WTC11 (cell line): ENCODE results near the gene THOC2. TPM values are rescaled to one million over a fixed set of nuclear protein-coding genes. Genes with fewer than 3 reads are reported as not detected.
"Not testable (repeated sequence)": the region's sequence is repeated elsewhere in the genome, so short reads cannot be mapped to it uniquely, and the experiment has no call there.

Experiments used
- ATAC-seq: fragments of 200-7000 bp; cut with Tn5 transposase; 2 replicates; pipeline ENCODE4 v1.10.0; 2021; ENCODE audit warnings: mild to moderate bottlenecking, moderate library complexity
- CTCF ChIA-PET: fragments of 300-600 bp; sonication (Branson Sonifier 250); formaldehyde crosslinking; loops from one replicate; lab custom pipeline; 2021; ENCODE audit warnings: antibody characterized with exemption; lab: Charles Lee
- POLR2A ChIA-PET: fragments of 350-600 bp; sonication (Branson Sonifier 250); formaldehyde crosslinking; loops from one replicate; lab custom pipeline; 2021; ENCODE audit warnings: antibody characterized with exemption; lab: Charles Lee
- DNase-seq: peaks from one replicate; pipeline ENCODE4 v3.0.0; 2021; ENCODE audit warnings: low spot score
- H3K27ac Mint-ChIP-seq: 2 replicates; pipeline ENCODE4 v1.8.0; 2021; ENCODE audit warnings: mixed read lengths
- H3K27me3 Mint-ChIP-seq: 2 replicates; pipeline ENCODE4 v1.8.0; 2021; ENCODE audit warnings: low read depth, mild to moderate bottlenecking, moderate library complexity, mixed read lengths
- H3K36me3 Mint-ChIP-seq: 2 replicates; pipeline ENCODE4 v1.8.0; 2021; ENCODE audit warnings: mixed read lengths
- H3K4me1 Mint-ChIP-seq: 2 replicates; pipeline ENCODE4 v1.8.0; 2022; ENCODE audit warnings: mixed read lengths
- H3K4me3 Mint-ChIP-seq: 2 replicates; pipeline ENCODE4 v1.8.0; 2021; ENCODE audit warnings: mild to moderate bottlenecking, moderate library complexity, mixed read lengths
- H3K9me3 Mint-ChIP-seq: 2 replicates; pipeline ENCODE4 v1.8.0; 2021; ENCODE audit warnings: mixed read lengths
- CREM ChIP-seq: sonication (generic); formaldehyde crosslinking; IDR thresholded peaks from 2 replicates; pipeline ENCODE4 v1.8.1; 2022; ENCODE audit warnings: mild to moderate bottlenecking, missing genetic modification reagents, moderate library complexity
- EMX1 ChIP-seq: fragments of 250-450 bp; sonication (Bioruptor Pico); IDR thresholded peaks from 2 replicates; pipeline ENCODE4 v1.8.0; 2021; ENCODE audit warnings: mild to moderate bottlenecking
- KAT7 ChIP-seq: sonication (generic); formaldehyde crosslinking; IDR thresholded peaks from 2 replicates; pipeline ENCODE4 v1.8.1; 2023; ENCODE audit warnings: missing genetic modification reagents, mild to moderate bottlenecking, borderline replicate concordance
- NR1H2 ChIP-seq: sonication (generic); formaldehyde crosslinking; IDR thresholded peaks from 2 replicates; pipeline ENCODE4 v1.9.0; 2021; ENCODE audit warnings: mild to moderate bottlenecking, moderate library complexity, missing genetic modification reagents
- SP1 ChIP-seq: sonication (generic); formaldehyde crosslinking; conservative IDR thresholded peaks from 2 replicates; pipeline ENCODE4 v1.8.1; 2022; ENCODE audit warnings: missing genetic modification reagents
- TP53 ChIP-seq: sonication (generic); formaldehyde crosslinking; IDR thresholded peaks from 2 replicates; pipeline ENCODE4 v1.8.1; 2023; ENCODE audit warnings: mild to moderate bottlenecking, missing genetic modification reagents
- ZNF138 ChIP-seq: sonication (generic); formaldehyde crosslinking; conservative IDR thresholded peaks from 2 replicates; pipeline ENCODE4 v1.8.1; 2022; ENCODE audit warnings: mild to moderate bottlenecking, moderate library complexity, missing genetic modification reagents
- ZNF263 ChIP-seq: sonication (generic); formaldehyde crosslinking; IDR thresholded peaks from 2 replicates; pipeline ENCODE4 v1.8.1; 2022; ENCODE audit warnings: low read depth, mild to moderate bottlenecking, moderate library complexity, missing genetic modification reagents
- total RNA-seq: library from RNA; stranded (reverse); gene quantifications from 3 replicates; pipeline ENCODE4 v1.2.3, GENCODE V29; 2021
- TF ChIP-seq, protein P1 (sequence below): fragments of 250-450 bp; sonication (Bioruptor Pico); IDR thresholded peaks from 2 replicates; pipeline ENCODE4 v1.9.0; 2021; ENCODE audit warnings: mild to moderate bottlenecking, borderline replicate concordance
- TF ChIP-seq, protein P2 (sequence below): fragments of 200-600 bp; IDR thresholded peaks from 2 replicates; pipeline ENCODE4 v1.8.0; 2022; ENCODE audit warnings: antibody characterized with exemption
- TF ChIP-seq, protein P3 (sequence below): sonication (generic); formaldehyde crosslinking; IDR thresholded peaks from 2 replicates; pipeline ENCODE4 v1.8.1; 2022; ENCODE audit warnings: mild to moderate bottlenecking, moderate library complexity, missing genetic modification reagents

THOC2 gene
- total RNA-seq, 1 experiment from 2014 or later = 66.1 TPM

DNA sequence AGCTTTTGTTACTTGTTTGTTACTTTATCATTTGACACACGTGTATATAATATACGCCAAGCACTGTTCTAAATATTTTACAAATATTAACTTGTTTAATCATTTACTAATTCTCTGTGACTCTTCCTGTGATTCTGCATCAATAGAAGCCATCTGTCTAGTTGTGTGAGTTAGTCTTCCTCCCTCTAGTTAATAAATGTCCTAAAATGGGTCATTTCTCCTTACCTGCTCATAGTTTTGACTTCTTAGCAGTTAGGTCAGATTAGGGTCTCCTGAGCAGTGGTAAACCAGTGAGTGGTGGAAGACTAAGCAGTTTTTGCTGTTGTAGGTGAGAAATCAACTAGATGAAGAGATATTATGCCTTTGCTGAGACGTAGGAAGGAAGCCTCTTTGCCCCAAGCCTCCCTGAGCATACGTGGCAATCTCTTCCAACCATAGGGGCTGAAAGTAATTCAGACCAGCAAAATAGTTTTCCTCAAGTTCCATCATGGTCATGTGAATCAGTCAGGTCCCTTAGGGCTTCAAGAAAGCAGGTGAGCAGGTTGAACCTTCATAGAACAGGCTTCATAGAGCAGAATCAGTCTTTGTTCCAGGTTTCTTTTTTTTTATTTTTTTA, 38.7 kb upstream of the THOC2 start (continued):
- TF ChIP-seq EMX1 (CRISPR knock-in tag) = no peak
- no peak for TF ChIP-seq TP53 (CRISPR knock-in tag)
- TF ChIP-seq, protein P1, sequence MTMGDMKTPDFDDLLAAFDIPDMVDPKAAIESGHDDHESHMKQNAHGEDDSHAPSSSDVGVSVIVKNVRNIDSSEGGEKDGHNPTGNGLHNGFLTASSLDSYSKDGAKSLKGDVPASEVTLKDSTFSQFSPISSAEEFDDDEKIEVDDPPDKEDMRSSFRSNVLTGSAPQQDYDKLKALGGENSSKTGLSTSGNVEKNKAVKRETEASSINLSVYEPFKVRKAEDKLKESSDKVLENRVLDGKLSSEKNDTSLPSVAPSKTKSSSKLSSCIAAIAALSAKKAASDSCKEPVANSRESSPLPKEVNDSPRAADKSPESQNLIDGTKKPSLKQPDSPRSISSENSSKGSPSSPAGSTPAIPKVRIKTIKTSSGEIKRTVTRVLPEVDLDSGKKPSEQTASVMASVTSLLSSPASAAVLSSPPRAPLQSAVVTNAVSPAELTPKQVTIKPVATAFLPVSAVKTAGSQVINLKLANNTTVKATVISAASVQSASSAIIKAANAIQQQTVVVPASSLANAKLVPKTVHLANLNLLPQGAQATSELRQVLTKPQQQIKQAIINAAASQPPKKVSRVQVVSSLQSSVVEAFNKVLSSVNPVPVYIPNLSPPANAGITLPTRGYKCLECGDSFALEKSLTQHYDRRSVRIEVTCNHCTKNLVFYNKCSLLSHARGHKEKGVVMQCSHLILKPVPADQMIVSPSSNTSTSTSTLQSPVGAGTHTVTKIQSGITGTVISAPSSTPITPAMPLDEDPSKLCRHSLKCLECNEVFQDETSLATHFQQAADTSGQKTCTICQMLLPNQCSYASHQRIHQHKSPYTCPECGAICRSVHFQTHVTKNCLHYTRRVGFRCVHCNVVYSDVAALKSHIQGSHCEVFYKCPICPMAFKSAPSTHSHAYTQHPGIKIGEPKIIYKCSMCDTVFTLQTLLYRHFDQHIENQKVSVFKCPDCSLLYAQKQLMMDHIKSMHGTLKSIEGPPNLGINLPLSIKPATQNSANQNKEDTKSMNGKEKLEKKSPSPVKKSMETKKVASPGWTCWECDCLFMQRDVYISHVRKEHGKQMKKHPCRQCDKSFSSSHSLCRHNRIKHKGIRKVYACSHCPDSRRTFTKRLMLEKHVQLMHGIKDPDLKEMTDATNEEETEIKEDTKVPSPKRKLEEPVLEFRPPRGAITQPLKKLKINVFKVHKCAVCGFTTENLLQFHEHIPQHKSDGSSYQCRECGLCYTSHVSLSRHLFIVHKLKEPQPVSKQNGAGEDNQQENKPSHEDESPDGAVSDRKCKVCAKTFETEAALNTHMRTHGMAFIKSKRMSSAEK = no peak
- TF ChIP-seq, protein P2, sequence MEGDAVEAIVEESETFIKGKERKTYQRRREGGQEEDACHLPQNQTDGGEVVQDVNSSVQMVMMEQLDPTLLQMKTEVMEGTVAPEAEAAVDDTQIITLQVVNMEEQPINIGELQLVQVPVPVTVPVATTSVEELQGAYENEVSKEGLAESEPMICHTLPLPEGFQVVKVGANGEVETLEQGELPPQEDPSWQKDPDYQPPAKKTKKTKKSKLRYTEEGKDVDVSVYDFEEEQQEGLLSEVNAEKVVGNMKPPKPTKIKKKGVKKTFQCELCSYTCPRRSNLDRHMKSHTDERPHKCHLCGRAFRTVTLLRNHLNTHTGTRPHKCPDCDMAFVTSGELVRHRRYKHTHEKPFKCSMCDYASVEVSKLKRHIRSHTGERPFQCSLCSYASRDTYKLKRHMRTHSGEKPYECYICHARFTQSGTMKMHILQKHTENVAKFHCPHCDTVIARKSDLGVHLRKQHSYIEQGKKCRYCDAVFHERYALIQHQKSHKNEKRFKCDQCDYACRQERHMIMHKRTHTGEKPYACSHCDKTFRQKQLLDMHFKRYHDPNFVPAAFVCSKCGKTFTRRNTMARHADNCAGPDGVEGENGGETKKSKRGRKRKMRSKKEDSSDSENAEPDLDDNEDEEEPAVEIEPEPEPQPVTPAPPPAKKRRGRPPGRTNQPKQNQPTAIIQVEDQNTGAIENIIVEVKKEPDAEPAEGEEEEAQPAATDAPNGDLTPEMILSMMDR = no peak
- TF ChIP-seq ZNF138 (CRISPR knock-in tag) = no peak

DNA sequence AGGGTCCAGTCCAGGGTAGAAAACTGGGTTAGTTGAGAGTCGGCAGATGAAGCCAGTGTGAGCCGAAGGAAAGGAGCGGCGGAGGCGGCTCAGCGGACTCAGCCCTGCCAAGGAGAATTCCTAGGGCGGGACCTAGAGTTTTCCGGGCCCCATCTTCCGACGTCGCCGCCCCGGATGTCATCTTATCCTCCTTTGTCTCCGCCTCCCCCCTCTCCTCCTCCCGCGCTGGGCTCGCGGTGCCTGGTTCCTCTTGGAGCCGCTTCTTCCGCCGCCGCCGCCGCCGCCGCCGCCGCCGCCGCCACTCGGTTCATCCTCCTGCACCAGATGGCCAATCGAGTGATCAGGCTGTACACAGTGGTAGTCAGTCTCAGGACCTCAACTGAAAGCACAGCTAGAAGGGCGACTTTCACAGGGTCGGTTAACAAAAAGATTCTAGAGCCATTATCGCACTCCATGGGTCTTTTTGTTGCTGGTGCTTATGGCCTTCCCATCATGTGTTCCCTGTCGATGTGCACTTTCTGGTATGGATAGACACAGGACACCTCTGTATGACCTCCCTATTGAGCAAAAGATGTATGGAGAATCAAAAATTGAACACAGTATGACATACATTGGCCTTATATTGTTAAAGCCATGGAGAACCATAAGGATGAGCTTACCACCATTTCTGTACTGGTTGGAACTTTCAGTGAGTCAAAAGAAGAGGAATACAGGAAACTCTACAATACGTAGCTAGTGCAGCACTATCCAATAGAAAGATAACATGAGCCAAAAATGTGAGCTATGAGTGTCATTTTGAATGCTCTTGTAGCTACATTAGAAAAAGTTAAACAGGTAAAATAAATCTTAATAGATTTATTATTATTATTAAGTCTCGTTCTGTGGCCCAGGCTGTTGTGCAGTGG, 32.4 kb upstream of the THOC2 start:
- peak; percentile 100 for ATAC-seq
- Mint-ChIP-seq H3K27me3 (no peaks in the 10 kb centered on the region; the same call in 1 of the 2 replicates), H3K27ac (peak overlapping the region; percentile 89), H3K4me3 (peak overlapping the region; percentile 68), H3K4me1 (peaks cover 4% of the 10 kb centered on the region), H3K9me3 (no peaks in the 10 kb centered on the region), H3K36me3 (no peaks in the 10 kb centered on the region)
- ChIA-PET CTCF (interaction anchor here (1.5 kb wide), 1 partner anchor 13 kb away, joined by 7 read pairs; no protein-coding TSS in a partner anchor), POLR2A (no interaction called here)
- TF ChIP-seq NR1H2 (CRISPR knock-in tag) = no peak
- no peak for TF ChIP-seq CREM (CRISPR knock-in tag)
- no peak for TF ChIP-seq KAT7 (CRISPR knock-in tag)
- TF ChIP-seq, protein P3, sequence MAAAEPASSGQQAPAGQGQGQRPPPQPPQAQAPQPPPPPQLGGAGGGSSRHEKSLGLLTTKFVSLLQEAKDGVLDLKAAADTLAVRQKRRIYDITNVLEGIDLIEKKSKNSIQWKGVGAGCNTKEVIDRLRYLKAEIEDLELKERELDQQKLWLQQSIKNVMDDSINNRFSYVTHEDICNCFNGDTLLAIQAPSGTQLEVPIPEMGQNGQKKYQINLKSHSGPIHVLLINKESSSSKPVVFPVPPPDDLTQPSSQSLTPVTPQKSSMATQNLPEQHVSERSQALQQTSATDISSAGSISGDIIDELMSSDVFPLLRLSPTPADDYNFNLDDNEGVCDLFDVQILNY = peak; percentile 53; the same call in 1 of the 2 replicates
- peak; percentile 50; the same call in 1 of the 2 replicates for TF ChIP-seq SP1 (CRISPR knock-in tag)
- no peak for TF ChIP-seq ZNF263 (CRISPR knock-in tag)
- DNase-seq = peak; percentile 80

DNA sequence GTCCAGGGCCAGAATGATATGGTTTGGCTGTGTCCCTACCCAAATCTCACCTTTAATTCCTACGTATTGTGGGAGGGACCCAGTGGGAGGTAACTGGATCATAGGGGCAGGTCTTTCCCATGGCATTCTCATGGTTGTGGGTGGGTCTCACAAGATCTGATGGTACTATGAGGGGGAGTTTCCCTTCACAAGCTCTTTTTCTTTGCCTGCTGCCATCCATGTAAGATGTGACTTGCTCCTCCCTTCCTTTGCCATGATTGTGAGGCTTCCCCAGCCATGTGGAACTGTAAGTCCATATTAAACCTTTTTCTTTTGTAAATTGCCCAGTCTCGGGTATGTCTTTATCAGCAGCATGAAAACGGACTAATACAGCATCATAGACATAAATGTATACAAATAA, 27.0 kb upstream of the THOC2 start:
- not testable (repeated sequence) for DNase-seq
- CTCF ChIA-PET = interaction anchor here (2.8 kb wide), 1 partner anchor 18 kb away, joined by 8 read pairs; no protein-coding TSS in a partner anchor

DNA sequence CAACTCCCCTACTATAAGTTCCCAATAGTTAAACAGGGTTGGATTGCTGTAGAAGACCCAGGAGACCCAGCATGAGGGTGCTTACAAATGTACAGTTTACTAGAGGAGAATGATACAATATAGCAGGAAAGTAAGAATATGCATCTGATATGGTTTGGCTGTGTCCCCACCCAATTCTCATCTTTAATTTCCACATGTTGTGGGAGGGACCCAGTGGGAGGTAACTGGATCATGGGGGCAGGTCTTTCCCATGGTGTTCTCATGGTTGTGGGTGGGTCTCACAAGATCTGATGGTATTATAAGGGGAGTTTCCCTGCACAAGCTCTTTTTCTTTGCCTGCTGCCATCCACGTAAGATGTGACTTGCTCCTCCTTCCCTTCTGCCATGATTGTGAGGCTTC, 24.9 kb upstream of the THOC2 start:
- H3K27me3 Mint-ChIP-seq, ATAC-seq, H3K36me3 Mint-ChIP-seq, H3K4me1 Mint-ChIP-seq, POLR2A ChIA-PET, CTCF ChIA-PET, H3K27ac Mint-ChIP-seq, DNase-seq, H3K4me3 Mint-ChIP-seq: not testable (repeated sequence)
- peaks cover 18% of the 10 kb centered on the region for H3K9me3 Mint-ChIP-seq

More for the DNA sequence above, 27.0 kb upstream of the THOC2 start:
- H3K4me3 Mint-ChIP-seq, H3K36me3 Mint-ChIP-seq, H3K27me3 Mint-ChIP-seq, H3K4me1 Mint-ChIP-seq, POLR2A ChIA-PET, ATAC-seq, H3K27ac Mint-ChIP-seq: not testable (repeated sequence)
- peaks cover 18% of the 10 kb centered on the region for H3K9me3 Mint-ChIP-seq
